H9 (cell line): ENCODE measurements around the gene CNGA2. TPM values are rescaled to one million over a fixed set of nuclear protein-coding genes. Genes with fewer than 3 reads are reported as not detected.

Experiments
- DNase-seq: peaks from one replicate; pipeline ENCODE4 v3.0.0-alpha.2; 2017
- H2AFZ ChIP-seq: one replicate; pipeline ENCODE4 v1.6.1; 2013; ENCODE audit warnings: mild to moderate bottlenecking, low read length, control low read depth, moderate library complexity
- H2AK5ac ChIP-seq: 2 replicates; pipeline ENCODE4 v1.6.1; 2013; ENCODE audit warnings: low read length, control low read depth, mixed read lengths; ENCODE audit not compliant: insufficient read length
- H2BK120ac ChIP-seq: one replicate; pipeline ENCODE4 v1.6.1; 2013; ENCODE audit warnings: low read depth, mild to moderate bottlenecking, low read length, control low read depth, inconsistent platforms; ENCODE audit not compliant: poor library complexity, severe bottlenecking
- H2BK12ac ChIP-seq: 2 replicates; pipeline ENCODE4 v1.6.1; 2013; ENCODE audit warnings: low read length, control low read depth, mixed read lengths, low read depth; ENCODE audit not compliant: insufficient read length
- H2BK15ac ChIP-seq: 2 replicates; pipeline ENCODE4 v1.6.1; 2013; ENCODE audit warnings: low read depth, low read length, control low read depth
- H2BK20ac ChIP-seq: one replicate; pipeline ENCODE4 v1.6.1; 2013; ENCODE audit warnings: low read depth, mild to moderate bottlenecking, low read length, control low read depth, inconsistent platforms; ENCODE audit not compliant: poor library complexity, severe bottlenecking
- H2BK5ac ChIP-seq: 2 replicates; pipeline ENCODE4 v1.6.1; 2013; ENCODE audit warnings: low read length, control low read depth, mixed read lengths; ENCODE audit not compliant: insufficient read length
- H3K14ac ChIP-seq: 2 replicates; pipeline ENCODE4 v1.6.1; 2013; ENCODE audit warnings: low read length, control low read depth; ENCODE audit not compliant: insufficient read depth
- H3K18ac ChIP-seq: 2 replicates; pipeline ENCODE4 v1.6.1; 2013; ENCODE audit warnings: low read depth, mild to moderate bottlenecking, mixed read lengths, low read length, control low read depth; ENCODE audit not compliant: insufficient read length
- H3K23ac ChIP-seq: 2 replicates; pipeline ENCODE4 v1.6.1; 2013; ENCODE audit warnings: low read length, control low read depth, mixed read lengths, low read depth; ENCODE audit not compliant: insufficient read length
- H3K23me2 ChIP-seq: 2 replicates; pipeline ENCODE4 v1.6.1; 2013; ENCODE audit warnings: low read depth, mild to moderate bottlenecking, mixed read lengths, low read length, control low read depth; ENCODE audit not compliant: insufficient read length, poor library complexity, severe bottlenecking
- H3K27ac ChIP-seq: 2 replicates; pipeline ENCODE4 v1.5.1; 2013; ENCODE audit warnings: low read length, control low read depth, mixed read lengths, low read depth; ENCODE audit not compliant: insufficient read length
- H3K27me3 ChIP-seq: 2 replicates; pipeline ENCODE4 v1.6.1; 2013; ENCODE audit warnings: low read length, control low read depth, inconsistent platforms; ENCODE audit not compliant: insufficient read depth
- H3K4ac ChIP-seq: 2 replicates; pipeline ENCODE4 v1.6.1; 2013; ENCODE audit warnings: low read depth, mild to moderate bottlenecking, control low read depth, inconsistent platforms, low read length, moderate library complexity
- H3K4me1 ChIP-seq: 2 replicates; pipeline ENCODE4 v1.6.1; 2013; ENCODE audit warnings: low read length, control low read depth, inconsistent platforms; ENCODE audit not compliant: insufficient read depth
- H3K4me2 ChIP-seq: 2 replicates; pipeline ENCODE4 v1.6.1; 2013; ENCODE audit warnings: low read length, control low read depth, mixed read lengths; ENCODE audit not compliant: insufficient read length, insufficient read depth
- H3K56ac ChIP-seq: 2 replicates; pipeline ENCODE4 v1.6.1; 2013; ENCODE audit warnings: low read depth, mild to moderate bottlenecking, mixed read lengths, low read length, control low read depth; ENCODE audit not compliant: insufficient read length
- H3K79me1 ChIP-seq: 2 replicates; pipeline ENCODE4 v1.6.1; 2013; ENCODE audit warnings: low read depth, mild to moderate bottlenecking, moderate library complexity, low read length, control low read depth, inconsistent platforms; ENCODE audit not compliant: insufficient read depth, poor library complexity, severe bottlenecking
- H3K79me2 ChIP-seq: 2 replicates; pipeline ENCODE4 v1.6.1; 2013; ENCODE audit warnings: low read length, control low read depth, inconsistent platforms; ENCODE audit not compliant: insufficient read depth
- H3K9ac ChIP-seq: 2 replicates; pipeline ENCODE4 v1.6.1; 2013; ENCODE audit warnings: low read length, control low read depth, mixed read lengths; ENCODE audit not compliant: insufficient read length; ENCODE audit errors: extremely low read depth
- H3K9me3 ChIP-seq: one replicate; pipeline ENCODE4 v1.6.1; 2013; ENCODE audit warnings: low read depth, low read length, inconsistent platforms; ENCODE audit not compliant: control insufficient read depth
- H3T11ph ChIP-seq: one replicate; pipeline ENCODE4 v1.6.1; 2013; ENCODE audit warnings: mild to moderate bottlenecking, low read length, control low read depth, inconsistent platforms
- H4K20me1 ChIP-seq: one replicate; pipeline ENCODE4 v1.6.1; 2013; ENCODE audit not compliant: control insufficient read depth, insufficient read length, insufficient read depth
- H4K5ac ChIP-seq: 2 replicates; pipeline ENCODE4 v1.6.1; 2013; ENCODE audit warnings: low read depth, mild to moderate bottlenecking, mixed read lengths, low read length, control low read depth; ENCODE audit not compliant: insufficient read length
- H4K8ac ChIP-seq: replicated peaks from 2 replicates; pipeline ENCODE4 v1.6.1; 2013; ENCODE audit warnings: low read length, control low read depth, mixed read lengths, low read depth; ENCODE audit not compliant: insufficient read length
- H4K91ac ChIP-seq: 2 replicates; pipeline ENCODE4 v1.6.1; 2013; ENCODE audit warnings: low read depth, mild to moderate bottlenecking, moderate library complexity, mixed read lengths, low read length, control low read depth; ENCODE audit not compliant: insufficient read length
- H3K27ac Mint-ChIP-seq, 3 experiments: 2 replicates in 2 of 3; 3 replicates in 1 of 3; pipeline ENCODE4 v1.8.0; 2020 to 2021; ENCODE audit warnings: mixed read lengths in 3 of 3, mild to moderate bottlenecking in 1 of 3, moderate library complexity in 1 of 3
- H3K27me3 Mint-ChIP-seq: 2 replicates; pipeline ENCODE4 v1.8.0; 2021; ENCODE audit warnings: low read depth, mild to moderate bottlenecking, moderate library complexity, mixed read lengths
- H3K36me3 Mint-ChIP-seq, 3 experiments: 2 replicates in 2 of 3; 3 replicates in 1 of 3; pipeline ENCODE4 v1.8.0; 2020 to 2021; ENCODE audit warnings: low read depth in 3 of 3, mixed read lengths in 3 of 3; ENCODE audit not compliant: insufficient read depth in 1 of 3
- H3K4me1 Mint-ChIP-seq, 2 experiments: 2 replicates each; pipeline ENCODE4 v1.8.0; 2020; ENCODE audit warnings: mixed read lengths in 2 of 2
- H3K4me3 Mint-ChIP-seq, 2 experiments: 2 replicates in 1 of 2; 3 replicates in 1 of 2; pipeline ENCODE4 v1.8.0; 2020 to 2021; ENCODE audit warnings: mild to moderate bottlenecking in 2 of 2, mixed read lengths in 2 of 2, moderate library complexity in 1 of 2
- H3K9me3 Mint-ChIP-seq, 2 experiments: 2 replicates in 1 of 2; 3 replicates in 1 of 2; pipeline ENCODE4 v1.8.0; 2020; ENCODE audit warnings: mild to moderate bottlenecking in 2 of 2, mixed read lengths in 2 of 2, moderate library complexity in 1 of 2
- CTCF ChIP-seq: fragments of 200-600 bp; sonication (generic); conservative IDR thresholded peaks from 3 replicates; pipeline ENCODE4 v1.8.0; 2021; ENCODE audit warnings: antibody characterized with exemption, mild to moderate bottlenecking
- WGBS: extraction: QIAGEN DNeasy Blood & Tissue Kit; methylation state at CpG from one replicate; pipeline ENCODE4 v1.1.7; 2013; ENCODE audit warnings: missing lambda C conversion rate, low lambda C conversion rate, mixed read lengths; ENCODE audit not compliant: insufficient read length; ENCODE audit errors: extremely low coverage; 5-methylcytosine and 5-hydroxymethylcytosine counted together
- total RNA-seq: library from RNA; stranded (reverse); gene quantifications from 2 replicates; pipeline ENCODE4 v1.2.1, GENCODE V29; 2021

CNGA2 gene
- total RNA-seq, 1 experiment from 2014 or later: not detected

DNA sequence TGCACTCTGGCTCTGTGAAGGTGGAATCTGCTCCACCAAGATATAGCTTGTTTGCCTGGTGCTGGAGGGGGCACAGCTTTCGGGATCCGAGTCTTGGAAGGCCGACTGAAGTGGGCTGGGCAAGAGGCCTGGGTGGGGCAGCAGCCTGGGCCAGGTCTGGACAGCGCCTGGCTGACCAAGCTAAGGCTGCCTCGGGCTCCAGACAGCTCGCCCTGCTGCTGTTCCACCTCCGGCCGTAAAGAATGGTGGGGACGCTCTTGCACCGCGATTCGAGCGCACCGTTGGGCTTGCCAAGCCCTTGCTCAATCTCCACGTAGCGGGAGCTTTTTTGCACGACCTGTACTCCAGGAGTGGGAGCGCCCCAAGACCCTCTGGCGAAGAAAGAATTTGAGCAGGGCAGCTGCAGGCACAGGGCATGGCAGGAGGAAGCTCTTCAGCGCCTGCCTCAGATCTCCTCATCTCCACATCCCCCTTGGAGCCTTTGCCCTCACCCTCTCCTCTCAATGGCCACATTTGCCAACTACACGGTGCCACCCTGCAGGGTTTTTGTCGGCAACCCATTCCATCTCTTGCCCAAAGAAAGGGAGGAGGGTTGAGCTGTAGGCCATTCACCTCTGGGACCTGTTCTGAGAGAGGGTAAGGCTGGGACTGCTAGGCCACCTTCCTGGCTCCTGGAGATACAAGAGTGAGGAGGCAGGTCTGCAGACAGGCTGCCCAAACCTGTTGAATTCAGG lies 18.9 kb downstream of the CNGA2 start:
- no peak overlapping the region for H2AK5ac ChIP-seq
- no peak overlapping the region for H3K23ac ChIP-seq
- H3K18ac ChIP-seq: no peak overlapping the region
- no peaks in the 10 kb centered on the region for H3K79me1 ChIP-seq
- Mint-ChIP-seq H3K4me3 (no peak overlapping the region; a peak in 1 of 5 replicates), H3K9me3 (peaks cover 71 to 84% of the 10 kb centered on the region in 2 experiments), H3K4me1 (peaks cover 12 to 14% of the 10 kb centered on the region in 2 experiments), H3K36me3 (peaks cover 0 to 2% (median 2%) of the 10 kb centered on the region in 3 experiments; a peak in 2 of 7 replicates), H3K27me3 (peaks cover 16% of the 10 kb centered on the region), H3K27ac (no peak overlapping the region; a peak in 1 of 7 replicates)
- peak; percentile 73 for DNase-seq
- no peak overlapping the region for H2BK15ac ChIP-seq
- no peaks in the 10 kb centered on the region for H3K79me2 ChIP-seq
- no peak overlapping the region for H4K5ac ChIP-seq
- H3K4me2 ChIP-seq: peak overlapping the region; percentile 14
- no peaks in the 10 kb centered on the region for H4K20me1 ChIP-seq
- no peaks in the 10 kb centered on the region for H3K27me3 ChIP-seq
- H2BK20ac ChIP-seq: no peak overlapping the region
- H3T11ph ChIP-seq: no peak overlapping the region
- H3K14ac ChIP-seq: no peak overlapping the region
- H3K9ac ChIP-seq: no peak overlapping the region
- no peak overlapping the region for H2BK5ac ChIP-seq
- H2BK12ac ChIP-seq: no peak overlapping the region
- no peak overlapping the region for H3K4ac ChIP-seq
- no peak overlapping the region for H4K8ac ChIP-seq
- no peak overlapping the region for H3K56ac ChIP-seq
- peaks cover 42% of the 10 kb centered on the region for H3K9me3 ChIP-seq
- peak; percentile 77 for TF ChIP-seq CTCF
- no peaks in the 10 kb centered on the region for H3K4me1 ChIP-seq
- no peak overlapping the region for H2AFZ ChIP-seq
- no peak overlapping the region for H2BK120ac ChIP-seq
- no peak overlapping the region for H3K27ac ChIP-seq
- no peak overlapping the region for H4K91ac ChIP-seq
- peaks cover 2% of the 10 kb centered on the region for H3K23me2 ChIP-seq
- no CpG with 5 or more reads among the region's 22 CpGs for WGBS
